H9 (cell line): Measurements from ENCODE around the gene KIR3DL1. TPM values are rescaled to one million over a fixed set of nuclear protein-coding genes. Genes with fewer than 3 reads are reported as not detected.
"Not testable (repeated sequence)": the region's sequence is repeated elsewhere in the genome, so short reads cannot be mapped to it uniquely, and the experiment has no call there.

Source experiments
- DNase-seq: peaks from one replicate; pipeline ENCODE4 v3.0.0-alpha.2; 2017
- H2AFZ ChIP-seq: one replicate; pipeline ENCODE4 v1.6.1; 2013; ENCODE audit warnings: mild to moderate bottlenecking, low read length, control low read depth, moderate library complexity
- H2AK5ac ChIP-seq: 2 replicates; pipeline ENCODE4 v1.6.1; 2013; ENCODE audit warnings: low read length, control low read depth, mixed read lengths; ENCODE audit not compliant: insufficient read length
- H2BK120ac ChIP-seq: one replicate; pipeline ENCODE4 v1.6.1; 2013; ENCODE audit warnings: low read depth, mild to moderate bottlenecking, low read length, control low read depth, inconsistent platforms; ENCODE audit not compliant: poor library complexity, severe bottlenecking
- H2BK12ac ChIP-seq: 2 replicates; pipeline ENCODE4 v1.6.1; 2013; ENCODE audit warnings: low read length, control low read depth, mixed read lengths, low read depth; ENCODE audit not compliant: insufficient read length
- H2BK15ac ChIP-seq: 2 replicates; pipeline ENCODE4 v1.6.1; 2013; ENCODE audit warnings: low read depth, low read length, control low read depth
- H2BK20ac ChIP-seq: one replicate; pipeline ENCODE4 v1.6.1; 2013; ENCODE audit warnings: low read depth, mild to moderate bottlenecking, low read length, control low read depth, inconsistent platforms; ENCODE audit not compliant: poor library complexity, severe bottlenecking
- H2BK5ac ChIP-seq: 2 replicates; pipeline ENCODE4 v1.6.1; 2013; ENCODE audit warnings: low read length, control low read depth, mixed read lengths; ENCODE audit not compliant: insufficient read length
- H3K14ac ChIP-seq: 2 replicates; pipeline ENCODE4 v1.6.1; 2013; ENCODE audit warnings: low read length, control low read depth; ENCODE audit not compliant: insufficient read depth
- H3K18ac ChIP-seq: 2 replicates; pipeline ENCODE4 v1.6.1; 2013; ENCODE audit warnings: low read depth, mild to moderate bottlenecking, mixed read lengths, low read length, control low read depth; ENCODE audit not compliant: insufficient read length
- H3K23ac ChIP-seq: 2 replicates; pipeline ENCODE4 v1.6.1; 2013; ENCODE audit warnings: low read length, control low read depth, mixed read lengths, low read depth; ENCODE audit not compliant: insufficient read length
- H3K23me2 ChIP-seq: 2 replicates; pipeline ENCODE4 v1.6.1; 2013; ENCODE audit warnings: low read depth, mild to moderate bottlenecking, mixed read lengths, low read length, control low read depth; ENCODE audit not compliant: insufficient read length, poor library complexity, severe bottlenecking
- H3K27ac ChIP-seq: 2 replicates; pipeline ENCODE4 v1.5.1; 2013; ENCODE audit warnings: low read length, control low read depth, mixed read lengths, low read depth; ENCODE audit not compliant: insufficient read length
- H3K27me3 ChIP-seq: 2 replicates; pipeline ENCODE4 v1.6.1; 2013; ENCODE audit warnings: low read length, control low read depth, inconsistent platforms; ENCODE audit not compliant: insufficient read depth
- H3K4ac ChIP-seq: 2 replicates; pipeline ENCODE4 v1.6.1; 2013; ENCODE audit warnings: low read depth, mild to moderate bottlenecking, control low read depth, inconsistent platforms, low read length, moderate library complexity
- H3K4me1 ChIP-seq: 2 replicates; pipeline ENCODE4 v1.6.1; 2013; ENCODE audit warnings: low read length, control low read depth, inconsistent platforms; ENCODE audit not compliant: insufficient read depth
- H3K4me2 ChIP-seq: 2 replicates; pipeline ENCODE4 v1.6.1; 2013; ENCODE audit warnings: low read length, control low read depth, mixed read lengths; ENCODE audit not compliant: insufficient read length, insufficient read depth
- H3K56ac ChIP-seq: 2 replicates; pipeline ENCODE4 v1.6.1; 2013; ENCODE audit warnings: low read depth, mild to moderate bottlenecking, mixed read lengths, low read length, control low read depth; ENCODE audit not compliant: insufficient read length
- H3K79me1 ChIP-seq: 2 replicates; pipeline ENCODE4 v1.6.1; 2013; ENCODE audit warnings: low read depth, mild to moderate bottlenecking, moderate library complexity, low read length, control low read depth, inconsistent platforms; ENCODE audit not compliant: insufficient read depth, poor library complexity, severe bottlenecking
- H3K79me2 ChIP-seq: 2 replicates; pipeline ENCODE4 v1.6.1; 2013; ENCODE audit warnings: low read length, control low read depth, inconsistent platforms; ENCODE audit not compliant: insufficient read depth
- H3K9ac ChIP-seq: 2 replicates; pipeline ENCODE4 v1.6.1; 2013; ENCODE audit warnings: low read length, control low read depth, mixed read lengths; ENCODE audit not compliant: insufficient read length; ENCODE audit errors: extremely low read depth
- H3K9me3 ChIP-seq: one replicate; pipeline ENCODE4 v1.6.1; 2013; ENCODE audit warnings: low read depth, low read length, inconsistent platforms; ENCODE audit not compliant: control insufficient read depth
- H3T11ph ChIP-seq: one replicate; pipeline ENCODE4 v1.6.1; 2013; ENCODE audit warnings: mild to moderate bottlenecking, low read length, control low read depth, inconsistent platforms
- H4K20me1 ChIP-seq: one replicate; pipeline ENCODE4 v1.6.1; 2013; ENCODE audit not compliant: control insufficient read depth, insufficient read length, insufficient read depth
- H4K5ac ChIP-seq: 2 replicates; pipeline ENCODE4 v1.6.1; 2013; ENCODE audit warnings: low read depth, mild to moderate bottlenecking, mixed read lengths, low read length, control low read depth; ENCODE audit not compliant: insufficient read length
- H4K8ac ChIP-seq: replicated peaks from 2 replicates; pipeline ENCODE4 v1.6.1; 2013; ENCODE audit warnings: low read length, control low read depth, mixed read lengths, low read depth; ENCODE audit not compliant: insufficient read length
- H4K91ac ChIP-seq: 2 replicates; pipeline ENCODE4 v1.6.1; 2013; ENCODE audit warnings: low read depth, mild to moderate bottlenecking, moderate library complexity, mixed read lengths, low read length, control low read depth; ENCODE audit not compliant: insufficient read length
- H3K27ac Mint-ChIP-seq, 3 experiments: 2 replicates in 2 of 3; 3 replicates in 1 of 3; pipeline ENCODE4 v1.8.0; 2020 to 2021; ENCODE audit warnings: mixed read lengths in 3 of 3, mild to moderate bottlenecking in 1 of 3, moderate library complexity in 1 of 3
- H3K27me3 Mint-ChIP-seq: 2 replicates; pipeline ENCODE4 v1.8.0; 2021; ENCODE audit warnings: low read depth, mild to moderate bottlenecking, moderate library complexity, mixed read lengths
- H3K36me3 Mint-ChIP-seq, 3 experiments: 2 replicates in 2 of 3; 3 replicates in 1 of 3; pipeline ENCODE4 v1.8.0; 2020 to 2021; ENCODE audit warnings: low read depth in 3 of 3, mixed read lengths in 3 of 3; ENCODE audit not compliant: insufficient read depth in 1 of 3
- H3K4me1 Mint-ChIP-seq, 2 experiments: 2 replicates each; pipeline ENCODE4 v1.8.0; 2020; ENCODE audit warnings: mixed read lengths in 2 of 2
- H3K4me3 Mint-ChIP-seq, 2 experiments: 2 replicates in 1 of 2; 3 replicates in 1 of 2; pipeline ENCODE4 v1.8.0; 2020 to 2021; ENCODE audit warnings: mild to moderate bottlenecking in 2 of 2, mixed read lengths in 2 of 2, moderate library complexity in 1 of 2
- H3K9me3 Mint-ChIP-seq, 2 experiments: 2 replicates in 1 of 2; 3 replicates in 1 of 2; pipeline ENCODE4 v1.8.0; 2020; ENCODE audit warnings: mild to moderate bottlenecking in 2 of 2, mixed read lengths in 2 of 2, moderate library complexity in 1 of 2
- WGBS: extraction: QIAGEN DNeasy Blood & Tissue Kit; methylation state at CpG from one replicate; pipeline ENCODE4 v1.1.7; 2013; ENCODE audit warnings: missing lambda C conversion rate, low lambda C conversion rate, mixed read lengths; ENCODE audit not compliant: insufficient read length; ENCODE audit errors: extremely low coverage; 5-methylcytosine and 5-hydroxymethylcytosine counted together
- total RNA-seq: library from RNA; stranded (reverse); gene quantifications from 2 replicates; pipeline ENCODE4 v1.2.1, GENCODE V29; 2021

The KIR3DL1 gene
- total RNA-seq, 1 experiment from 2014 or later: not detected

- H4K8ac ChIP-seq, H3K4me1 Mint-ChIP-seq, H3K14ac ChIP-seq, H3K27ac Mint-ChIP-seq, H3K4ac ChIP-seq, H2BK5ac ChIP-seq, H4K5ac ChIP-seq, H3K23ac ChIP-seq, H2AFZ ChIP-seq, H3K79me1 ChIP-seq, H3K27me3 ChIP-seq, H2AK5ac ChIP-seq, H3K4me3 Mint-ChIP-seq, H2BK20ac ChIP-seq, H2BK12ac ChIP-seq, DNase-seq, H2BK120ac ChIP-seq, H3K18ac ChIP-seq, H3K4me1 ChIP-seq, H2BK15ac ChIP-seq, H3K27ac ChIP-seq, H3T11ph ChIP-seq, H3K27me3 Mint-ChIP-seq, H4K20me1 ChIP-seq, H3K23me2 ChIP-seq, H3K9ac ChIP-seq, H3K4me2 ChIP-seq, H3K56ac ChIP-seq, H3K79me2 ChIP-seq, H4K91ac ChIP-seq: not testable (repeated sequence)
- H3K9me3 ChIP-seq: peaks cover 10% of the 10 kb centered on the region
- no CpG with 5 or more reads among the region's 14 CpGs for WGBS
- H3K9me3 Mint-ChIP-seq: peaks cover 75 to 91% of the 10 kb centered on the region in 2 experiments
- H3K36me3 Mint-ChIP-seq: peaks cover 11 to 23% (median 13%) of the 10 kb centered on the region in 3 experiments; a peak in 6 of 7 replicates
Observed at GRCh38 chr19:54832496-54832895, 16.2 kb downstream of the KIR3DL1 start, which contains the start of gene KIR2DS4. Gene KIR2DS4, plus strand, starts transcription at chr19:54832676.

GRCh38 chr19:54835126-54835525 is 18.9 kb downstream of the KIR3DL1 start:
- DNase-seq: not testable (repeated sequence)

More at GRCh38 chr19:54835126-54835525, 18.9 kb downstream of the KIR3DL1 start:
- not testable (repeated sequence) for H3T11ph ChIP-seq, H3K27ac Mint-ChIP-seq, H4K5ac ChIP-seq, H3K23ac ChIP-seq, H3K56ac ChIP-seq, H3K27me3 ChIP-seq, H3K4me1 ChIP-seq, H3K27me3 Mint-ChIP-seq, H2BK120ac ChIP-seq, H2AK5ac ChIP-seq, H2BK5ac ChIP-seq, H2BK12ac ChIP-seq, H3K4me2 ChIP-seq, H3K79me1 ChIP-seq, H3K79me2 ChIP-seq, H3K4me3 Mint-ChIP-seq, H4K91ac ChIP-seq, H3K4ac ChIP-seq, H3K18ac ChIP-seq, H3K23me2 ChIP-seq, H2AFZ ChIP-seq, H3K9ac ChIP-seq, H3K27ac ChIP-seq, H2BK15ac ChIP-seq, H3K14ac ChIP-seq, H4K20me1 ChIP-seq, H3K4me1 Mint-ChIP-seq, H4K8ac ChIP-seq, H2BK20ac ChIP-seq
- peaks cover 8 to 24% (median 18%) of the 10 kb centered on the region in 3 experiments; a peak in 5 of 7 replicates for H3K36me3 Mint-ChIP-seq
- peaks cover 10% of the 10 kb centered on the region for H3K9me3 ChIP-seq
- WGBS: no CpG with 5 or more reads among the region's 5 CpGs
- peaks cover 72 to 90% of the 10 kb centered on the region in 2 experiments for H3K9me3 Mint-ChIP-seq
